GM21737 (cell line): ENCODE measurements around the gene SLCO1C1.

Source experiments
- ATAC-seq: cut with Tn5 transposase; IDR thresholded peaks from one replicate; pipeline ENCODE4 v1.9.1; 2021; ENCODE audit warnings: mild to moderate bottlenecking, moderate library complexity; ENCODE audit not compliant: unreplicated experiment

SLCO1C1 gene

DNA sequence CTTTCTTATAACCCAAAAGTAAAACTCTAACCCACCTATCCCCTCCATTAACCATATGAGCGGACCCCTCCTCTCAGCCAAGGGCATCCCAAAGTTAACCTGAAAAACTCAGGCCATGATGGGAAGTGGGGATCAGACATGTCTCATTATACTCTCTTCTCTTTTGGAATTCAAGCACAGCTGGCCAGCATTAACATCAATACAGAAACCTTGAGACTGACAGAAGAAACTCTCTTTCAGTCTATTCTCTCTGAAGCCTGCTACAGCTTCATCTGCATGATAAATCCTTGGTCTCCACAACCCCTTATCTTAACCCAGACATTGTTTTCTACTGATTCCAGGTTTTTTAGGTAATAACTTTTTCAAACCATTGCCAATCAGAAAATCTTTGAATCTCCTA, 97.8 kb downstream of the SLCO1C1 start:
- no peak for ATAC-seq

- no peak for ATAC-seq
Observed at GRCh38 chr12:20798554-20798953, 103.4 kb downstream of the SLCO1C1 start.

GRCh38 chr12:20800160-20800559, 105.0 kb downstream of the SLCO1C1 start:
- no peak for ATAC-seq

- ATAC-seq = no peak
Observed at GRCh38 chr12:20801035-20801434, 105.9 kb downstream of the SLCO1C1 start.
